ENCODE results near the gene FAN1. TPM values are rescaled to one million over a fixed set of nuclear protein-coding genes. Genes with fewer than 3 reads are reported as not detected.

FAN1 gene
- polyA plus RNA-seq, 1 of the 3 experiments (the other 2 are of a cell fraction): 5.7 TPM

DNA sequence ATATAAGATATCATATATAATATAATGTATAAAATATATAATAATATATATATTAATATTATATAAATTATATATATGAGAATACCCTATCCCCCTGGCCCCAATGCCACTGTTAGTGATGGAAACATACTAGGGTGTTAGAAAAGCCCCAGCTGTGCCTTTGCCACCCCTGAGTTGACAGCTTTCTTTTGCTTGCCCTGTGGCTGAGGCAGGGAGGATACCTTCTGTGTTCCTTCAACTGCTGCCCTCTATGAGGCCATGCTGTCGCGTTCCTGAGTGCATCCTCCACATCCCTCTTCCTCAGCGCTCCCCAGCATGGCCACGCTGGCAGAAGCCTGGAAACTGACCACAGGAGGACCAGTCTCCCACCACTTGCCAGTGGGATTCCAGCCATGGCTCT, 26.3 kb downstream of the FAN1 start (continued):
- TF ChIP-seq, protein P1, sequence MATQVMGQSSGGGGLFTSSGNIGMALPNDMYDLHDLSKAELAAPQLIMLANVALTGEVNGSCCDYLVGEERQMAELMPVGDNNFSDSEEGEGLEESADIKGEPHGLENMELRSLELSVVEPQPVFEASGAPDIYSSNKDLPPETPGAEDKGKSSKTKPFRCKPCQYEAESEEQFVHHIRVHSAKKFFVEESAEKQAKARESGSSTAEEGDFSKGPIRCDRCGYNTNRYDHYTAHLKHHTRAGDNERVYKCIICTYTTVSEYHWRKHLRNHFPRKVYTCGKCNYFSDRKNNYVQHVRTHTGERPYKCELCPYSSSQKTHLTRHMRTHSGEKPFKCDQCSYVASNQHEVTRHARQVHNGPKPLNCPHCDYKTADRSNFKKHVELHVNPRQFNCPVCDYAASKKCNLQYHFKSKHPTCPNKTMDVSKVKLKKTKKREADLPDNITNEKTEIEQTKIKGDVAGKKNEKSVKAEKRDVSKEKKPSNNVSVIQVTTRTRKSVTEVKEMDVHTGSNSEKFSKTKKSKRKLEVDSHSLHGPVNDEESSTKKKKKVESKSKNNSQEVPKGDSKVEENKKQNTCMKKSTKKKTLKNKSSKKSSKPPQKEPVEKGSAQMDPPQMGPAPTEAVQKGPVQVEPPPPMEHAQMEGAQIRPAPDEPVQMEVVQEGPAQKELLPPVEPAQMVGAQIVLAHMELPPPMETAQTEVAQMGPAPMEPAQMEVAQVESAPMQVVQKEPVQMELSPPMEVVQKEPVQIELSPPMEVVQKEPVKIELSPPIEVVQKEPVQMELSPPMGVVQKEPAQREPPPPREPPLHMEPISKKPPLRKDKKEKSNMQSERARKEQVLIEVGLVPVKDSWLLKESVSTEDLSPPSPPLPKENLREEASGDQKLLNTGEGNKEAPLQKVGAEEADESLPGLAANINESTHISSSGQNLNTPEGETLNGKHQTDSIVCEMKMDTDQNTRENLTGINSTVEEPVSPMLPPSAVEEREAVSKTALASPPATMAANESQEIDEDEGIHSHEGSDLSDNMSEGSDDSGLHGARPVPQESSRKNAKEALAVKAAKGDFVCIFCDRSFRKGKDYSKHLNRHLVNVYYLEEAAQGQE (IDR thresholded peaks at IDR 0.05; ENCODE audit: low read depth, low read length): no peak
- TF ChIP-seq GATA2 (CRISPR knock-in tag; IDR thresholded peaks at IDR 0.05) (no peak), SMC3 (IDR thresholded peaks at IDR 0.05; ENCODE audit: low read depth, low read length) (no peak), CHD2 (IDR thresholded peaks at IDR 0.05; ENCODE audit: low read length, partially characterized antibody) (no peak), RFX5 (IDR thresholded peaks at IDR 0.05; ENCODE audit: low read length) (no peak), MEF2A (IDR thresholded peaks at IDR 0.05; ENCODE audit: borderline replicate concordance, low read depth) (no peak), TAF1 (IDR thresholded peaks at IDR 0.05; ENCODE audit: borderline replicate concordance, low read depth, low read length) (no peak), EZH2phosphoT487 (IDR thresholded peaks at IDR 0.05; ENCODE audit: borderline replicate concordance, low read depth) (no peak), NRF1 (IDR thresholded peaks at IDR 0.05; ENCODE audit: low read depth, low read length) (no peak)
- TF ChIP-seq, protein P2, sequence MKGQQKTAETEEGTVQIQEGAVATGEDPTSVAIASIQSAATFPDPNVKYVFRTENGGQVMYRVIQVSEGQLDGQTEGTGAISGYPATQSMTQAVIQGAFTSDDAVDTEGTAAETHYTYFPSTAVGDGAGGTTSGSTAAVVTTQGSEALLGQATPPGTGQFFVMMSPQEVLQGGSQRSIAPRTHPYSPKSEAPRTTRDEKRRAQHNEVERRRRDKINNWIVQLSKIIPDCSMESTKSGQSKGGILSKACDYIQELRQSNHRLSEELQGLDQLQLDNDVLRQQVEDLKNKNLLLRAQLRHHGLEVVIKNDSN (IDR thresholded peaks at IDR 0.05; ENCODE audit: borderline replicate concordance, low read depth): no peak
- TF ChIP-seq, protein P3, sequence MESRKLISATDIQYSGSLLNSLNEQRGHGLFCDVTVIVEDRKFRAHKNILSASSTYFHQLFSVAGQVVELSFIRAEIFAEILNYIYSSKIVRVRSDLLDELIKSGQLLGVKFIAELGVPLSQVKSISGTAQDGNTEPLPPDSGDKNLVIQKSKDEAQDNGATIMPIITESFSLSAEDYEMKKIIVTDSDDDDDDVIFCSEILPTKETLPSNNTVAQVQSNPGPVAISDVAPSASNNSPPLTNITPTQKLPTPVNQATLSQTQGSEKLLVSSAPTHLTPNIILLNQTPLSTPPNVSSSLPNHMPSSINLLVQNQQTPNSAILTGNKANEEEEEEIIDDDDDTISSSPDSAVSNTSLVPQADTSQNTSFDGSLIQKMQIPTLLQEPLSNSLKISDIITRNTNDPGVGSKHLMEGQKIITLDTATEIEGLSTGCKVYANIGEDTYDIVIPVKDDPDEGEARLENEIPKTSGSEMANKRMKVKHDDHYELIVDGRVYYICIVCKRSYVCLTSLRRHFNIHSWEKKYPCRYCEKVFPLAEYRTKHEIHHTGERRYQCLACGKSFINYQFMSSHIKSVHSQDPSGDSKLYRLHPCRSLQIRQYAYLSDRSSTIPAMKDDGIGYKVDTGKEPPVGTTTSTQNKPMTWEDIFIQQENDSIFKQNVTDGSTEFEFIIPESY (IDR thresholded peaks at IDR 0.05; ENCODE audit: borderline replicate concordance, low read depth): no peak

DNA sequence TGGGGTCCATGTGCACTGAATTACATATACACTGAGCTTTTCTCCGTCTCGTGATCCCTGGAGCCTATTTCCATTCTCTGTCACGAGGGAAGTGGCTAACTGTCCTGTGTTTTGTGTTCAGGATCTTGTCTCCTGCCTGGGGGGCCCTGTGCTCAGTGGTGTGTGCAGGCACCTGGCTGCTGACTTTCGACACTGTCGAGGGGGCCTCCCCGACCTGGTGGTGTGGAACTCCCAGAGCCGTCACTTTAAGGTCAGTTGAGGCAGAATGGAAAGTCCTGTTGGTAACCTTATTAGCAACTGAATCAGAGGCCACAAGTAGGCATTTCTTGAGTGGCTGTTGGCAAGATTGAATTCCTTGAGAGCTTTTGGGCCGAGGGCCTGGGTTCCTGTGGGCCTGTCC, 26.7 kb downstream of the FAN1 start:
- no peaks in the 10 kb centered on the region for H3K27me3 ChIP-seq (ENCODE audit: insufficient read depth)
- ChIA-PET POLR2A (no interaction called here), CTCF (interaction anchor here (1.2 to 2.2 kb wide), 2 partner anchors 9 to 71 kb away, joined by 4 to 9 read pairs; no protein-coding TSS in a partner anchor)
- H4K20me1 ChIP-seq (ENCODE audit: insufficient read depth): no peaks in the 10 kb centered on the region
- WGBS (ENCODE audit: low lambda C conversion rate): 97% methylated on average over 8 of the region's 8 CpGs
- H3K4me2 ChIP-seq: no peak overlapping the region
- H3F3A ChIP-seq (replicated peaks; ENCODE audit: insufficient read depth): no peaks in the 10 kb centered on the region
- no peak overlapping the region for H3K27ac ChIP-seq (ENCODE audit: low read depth in 2 of 2, low read length in 1 of 2)
- peaks cover 16 to 31% of the 10 kb centered on the region in 2 experiments for H3K36me3 ChIP-seq (replicated peaks in 1 of 2; ENCODE audit: control insufficient read depth in 1 of 2, insufficient read depth in 2 of 2, low read length in 1 of 2)
- H3K4me1 ChIP-seq (ENCODE audit: control insufficient read depth in 1 of 2, insufficient read depth in 2 of 2, low read depth in 1 of 2, low read length in 1 of 2): peaks cover 0 to 2% of the 10 kb centered on the region in 2 experiments; a peak in 1 of 4 replicates
- no peaks in the 10 kb centered on the region for H3K9me2 ChIP-seq
- H3K4me3 ChIP-seq (ENCODE audit: low read depth in 2 of 2, low read length in 1 of 2): no peak overlapping the region
- H2AFZ ChIP-seq (ENCODE audit: low read depth): no peak overlapping the region
- no peaks in the 10 kb centered on the region for H3K79me2 ChIP-seq (ENCODE audit: insufficient read depth)
- no peaks in the 10 kb centered on the region for H3K9me3 ChIP-seq
- no peak for DNase-seq
- no peak overlapping the region for H3K9ac ChIP-seq
- no peak for TF ChIP-seq CHD2 (IDR thresholded peaks at IDR 0.05; ENCODE audit: low read length, partially characterized antibody)
- TF ChIP-seq, protein P2 (IDR thresholded peaks at IDR 0.05; ENCODE audit: borderline replicate concordance, low read depth): no peak
- no peak for TF ChIP-seq NRF1 (IDR thresholded peaks at IDR 0.05; ENCODE audit: low read depth, low read length)
- TF ChIP-seq GABPA (IDR thresholded peaks at IDR 0.05; ENCODE audit: low read depth): no peak
- TF ChIP-seq, protein P3 (IDR thresholded peaks at IDR 0.05; ENCODE audit: borderline replicate concordance, low read depth): no peak
- TF ChIP-seq, protein P4, sequence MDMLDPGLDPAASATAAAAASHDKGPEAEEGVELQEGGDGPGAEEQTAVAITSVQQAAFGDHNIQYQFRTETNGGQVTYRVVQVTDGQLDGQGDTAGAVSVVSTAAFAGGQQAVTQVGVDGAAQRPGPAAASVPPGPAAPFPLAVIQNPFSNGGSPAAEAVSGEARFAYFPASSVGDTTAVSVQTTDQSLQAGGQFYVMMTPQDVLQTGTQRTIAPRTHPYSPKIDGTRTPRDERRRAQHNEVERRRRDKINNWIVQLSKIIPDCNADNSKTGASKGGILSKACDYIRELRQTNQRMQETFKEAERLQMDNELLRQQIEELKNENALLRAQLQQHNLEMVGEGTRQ (IDR thresholded peaks at IDR 0.05; ENCODE audit: borderline replicate concordance, low read depth, low read length): no peak
- TF ChIP-seq, protein P5, sequence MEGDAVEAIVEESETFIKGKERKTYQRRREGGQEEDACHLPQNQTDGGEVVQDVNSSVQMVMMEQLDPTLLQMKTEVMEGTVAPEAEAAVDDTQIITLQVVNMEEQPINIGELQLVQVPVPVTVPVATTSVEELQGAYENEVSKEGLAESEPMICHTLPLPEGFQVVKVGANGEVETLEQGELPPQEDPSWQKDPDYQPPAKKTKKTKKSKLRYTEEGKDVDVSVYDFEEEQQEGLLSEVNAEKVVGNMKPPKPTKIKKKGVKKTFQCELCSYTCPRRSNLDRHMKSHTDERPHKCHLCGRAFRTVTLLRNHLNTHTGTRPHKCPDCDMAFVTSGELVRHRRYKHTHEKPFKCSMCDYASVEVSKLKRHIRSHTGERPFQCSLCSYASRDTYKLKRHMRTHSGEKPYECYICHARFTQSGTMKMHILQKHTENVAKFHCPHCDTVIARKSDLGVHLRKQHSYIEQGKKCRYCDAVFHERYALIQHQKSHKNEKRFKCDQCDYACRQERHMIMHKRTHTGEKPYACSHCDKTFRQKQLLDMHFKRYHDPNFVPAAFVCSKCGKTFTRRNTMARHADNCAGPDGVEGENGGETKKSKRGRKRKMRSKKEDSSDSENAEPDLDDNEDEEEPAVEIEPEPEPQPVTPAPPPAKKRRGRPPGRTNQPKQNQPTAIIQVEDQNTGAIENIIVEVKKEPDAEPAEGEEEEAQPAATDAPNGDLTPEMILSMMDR (IDR thresholded peaks at IDR 0.05): no peak
- TF ChIP-seq FOSL2 (IDR thresholded peaks at IDR 0.05; ENCODE audit: borderline replicate concordance, low read depth): no peak
- no peak for TF ChIP-seq POLR2AphosphoS5 (IDR thresholded peaks at IDR 0.05; ENCODE audit: low read depth, low read length)
- TF ChIP-seq RFX5 (IDR thresholded peaks at IDR 0.05; ENCODE audit: low read length): no peak
- TF ChIP-seq GATA2 (CRISPR knock-in tag; IDR thresholded peaks at IDR 0.05): no peak
